C4-2B (cell line): ENCODE results near the gene PDZRN4.
A peak's percentile ranks its signal among the peaks of the same experiment; 100 is the strongest.
"Not testable (repeated sequence)": the region's sequence is repeated elsewhere in the genome, so short reads cannot be mapped to it uniquely, and the experiment has no call there.

Experiments used
- H3K27ac ChIP-seq: fragments of 450-650 bp; 2 replicates; pipeline ENCODE4 v1.5.1; 2017
- CTCF ChIP-seq: fragments of 450-650 bp; conservative IDR thresholded peaks from 2 replicates; pipeline ENCODE4 v1.5.1; 2017; ENCODE audit warnings: mild to moderate bottlenecking
- ZFX ChIP-seq: fragments of 450-650 bp; IDR thresholded peaks from 2 replicates; pipeline ENCODE4 v1.6.1; 2017

The PDZRN4 gene

GRCh38 chr12:41184864-41185263 lies 3.3 kb upstream of the PDZRN4 start:
- no peak overlapping the region for H3K27ac ChIP-seq
- no peak for TF ChIP-seq CTCF
- TF ChIP-seq ZFX, result no peak

- H3K27ac ChIP-seq, result no peak overlapping the region
- no peak for TF ChIP-seq ZFX
- no peak for TF ChIP-seq CTCF
Measured at GRCh38 chr12:41186026-41186425, 2.1 kb upstream of the PDZRN4 start.

GRCh38 chr12:41188841-41189394 lies 798 bp downstream of the PDZRN4 start:
- H3K27ac ChIP-seq, result no peak overlapping the region

GRCh38 chr12:41189395-41190251 lies 1.5 kb downstream of the PDZRN4 start:
- no peak overlapping the region for H3K27ac ChIP-seq
- TF ChIP-seq CTCF (no peak), ZFX (no peak)

More at GRCh38 chr12:41188841-41189394, 798 bp downstream of the PDZRN4 start:
- TF ChIP-seq ZFX (no peak), CTCF (no peak)

GRCh38 chr12:41190338-41190737 lies 2.2 kb downstream of the PDZRN4 start:
- TF ChIP-seq CTCF (peak; percentile 80), ZFX (no peak)

GRCh38 chr12:41191549-41191948 lies 3.4 kb downstream of the PDZRN4 start:
- H3K27ac ChIP-seq, result not testable (repeated sequence)

More at GRCh38 chr12:41190338-41190737, 2.2 kb downstream of the PDZRN4 start:
- no peak overlapping the region for H3K27ac ChIP-seq

- TF ChIP-seq CTCF, result no peak
- TF ChIP-seq ZFX, result no peak
- no peak overlapping the region for H3K27ac ChIP-seq
Measured at GRCh38 chr12:41193311-41193710, 5.2 kb downstream of the PDZRN4 start.

GRCh38 chr12:41202051-41202450 lies 13.9 kb downstream of the PDZRN4 start:
- no peak for TF ChIP-seq ZFX
- TF ChIP-seq CTCF, result no peak
- no peak overlapping the region for H3K27ac ChIP-seq
